K562 (cell line): ENCODE results near the gene C16orf96. TPM values are rescaled to one million over a fixed set of nuclear protein-coding genes. Genes with fewer than 3 reads are reported as not detected.
A peak's percentile ranks its signal among the peaks of the same experiment; 100 is the strongest.

ENCODE experiments used
- ATAC-seq: fragments of 200-7000 bp; cut with Tn5 transposase; 3 replicates; pipeline ENCODE4 v1.9.1; 2020; ENCODE audit warnings: moderate library complexity
- BruUV-seq: library from RNA; stranded (reverse); fragments of 400-500 nt; replicated peaks from 2 replicates; lab custom pipeline; 2021; lab: Mats Ljungman, UMichigan
- CTCF ChIA-PET: fragments of 300-600 bp; formaldehyde crosslinking; extraction: SDS; loops from one replicate; lab custom pipeline; 2021; ENCODE audit warnings: low intra/inter-chr PET ratio; lab: Yijun Ruan, JAX
- POLR2A ChIA-PET: fragments of 300-600, 350-650 bp; sonication (Branson Sonifier 250); formaldehyde crosslinking; extraction: SDS; loops from one replicate; lab custom pipeline; 2021; ENCODE audit warnings: antibody characterized with exemption, inconsistent platforms; lab: Yijun Ruan, JAX
- DNase-seq, 4 experiments: peaks; one replicate each; pipeline versions ENCODE4 v3.0.0 to v3.0.0-alpha.2; 2011 to 2018; ENCODE audit warnings: low spot score in 3 of 4, mixed read lengths in 3 of 4; ENCODE audit errors: extremely low read depth in 1 of 4
- FAIRE-seq: peaks from 2 replicates; lab custom pipeline; 2011; peaks lifted over from hg19 to GRCh38; lab: Jason Lieb, UNC
- H2AFZ ChIP-seq: 2 replicates; pipeline ENCODE4 v1.6.0; 2011; ENCODE audit warnings: low read depth, low read length, control low read depth, inconsistent platforms
- H3K27ac ChIP-seq: fragments of 200-600 bp; 3 replicates; pipeline ENCODE4 v1.8.0; 2011; ENCODE audit warnings: low read depth, mild to moderate bottlenecking, control low read depth, inconsistent platforms, low read length, moderate library complexity, mixed read lengths; ENCODE audit errors: extremely low read depth
- H3K27me3 ChIP-seq, 2 experiments: fragments of 300-600 bp in 1 of 2; 2 replicates in 1 of 2; 3 replicates in 1 of 2; pipeline versions ENCODE4 v1.6.0 to v1.8.0; 2011; ENCODE audit warnings: inconsistent platforms in 2 of 2, low read length in 2 of 2, mild to moderate bottlenecking in 1 of 2, mixed read lengths in 1 of 2, moderate library complexity in 1 of 2; ENCODE audit not compliant: control insufficient read depth in 2 of 2, insufficient read depth in 2 of 2
- H3K36me3 ChIP-seq: fragments of 300-600 bp; 3 replicates; pipeline ENCODE4 v1.8.0; 2011; ENCODE audit warnings: mild to moderate bottlenecking, low read length, inconsistent platforms; ENCODE audit not compliant: control insufficient read depth, insufficient read depth
- H3K4me1 ChIP-seq, 2 experiments: fragments of 200-600 bp in 1 of 2; replicated peaks in 1 of 2; 2 replicates in 1 of 2; 3 replicates in 1 of 2; pipeline versions ENCODE4 v1.5.1 to v1.8.0; 2011; ENCODE audit warnings: inconsistent platforms in 2 of 2, low read length in 2 of 2, mild to moderate bottlenecking in 1 of 2, mixed read lengths in 1 of 2, moderate library complexity in 1 of 2; ENCODE audit not compliant: control insufficient read depth in 2 of 2, insufficient read depth in 2 of 2
- H3K4me2 ChIP-seq: 2 replicates; pipeline ENCODE4 v1.6.1; 2011; ENCODE audit warnings: low read length, control low read depth, inconsistent platforms, mixed read lengths; ENCODE audit not compliant: insufficient read depth
- H3K4me3 ChIP-seq: fragments of 200-600 bp; sonication (generic), shearing (Covaris generic); 2 replicates; pipeline ENCODE4 v1.5.1; 2016; ENCODE audit warnings: control low read depth, inconsistent platforms
- H3K79me2 ChIP-seq: fragments of 200-600 bp; 3 replicates; pipeline ENCODE4 v1.8.0; 2011; ENCODE audit warnings: low read length, inconsistent platforms; ENCODE audit not compliant: control insufficient read depth, insufficient read depth
- H3K9ac ChIP-seq, 2 experiments: 2 replicates each; pipeline versions ENCODE4 v1.6.0 to v1.6.1; 2011; ENCODE audit warnings: low read depth in 2 of 2, low read length in 2 of 2, control low read depth in 1 of 2, inconsistent platforms in 1 of 2, mild to moderate bottlenecking in 1 of 2, mixed read lengths in 1 of 2; ENCODE audit not compliant: insufficient read depth in 1 of 2
- H3K9me1 ChIP-seq: one replicate; pipeline ENCODE4 v1.6.0; 2011; ENCODE audit warnings: inconsistent platforms, mild to moderate bottlenecking, low read length, moderate library complexity; ENCODE audit not compliant: control insufficient read depth, insufficient read depth
- H3K9me3 ChIP-seq: replicated peaks from 2 replicates; pipeline ENCODE4 v1.5.1; 2011; ENCODE audit warnings: low read depth, low read length, inconsistent platforms; ENCODE audit not compliant: control insufficient read depth, insufficient read depth
- H4K20me1 ChIP-seq: replicated peaks from 2 replicates; pipeline ENCODE4 v1.6.1; 2011; ENCODE audit warnings: low read length, inconsistent platforms, mixed read lengths; ENCODE audit not compliant: control insufficient read depth, insufficient read depth
- MEIS2 ChIP-seq: fragments of 450-650 bp; IDR thresholded peaks from 2 replicates; pipeline ENCODE4 v1.6.1; 2014; ENCODE audit warnings: mild to moderate bottlenecking; ENCODE audit not compliant: partially characterized antibody
- TFAP4 ChIP-seq: sonication (generic); formaldehyde crosslinking; IDR thresholded peaks from 2 replicates; pipeline ENCODE4 v1.8.0; 2022; ENCODE audit warnings: missing genetic modification reagents, mild to moderate bottlenecking, moderate library complexity, borderline replicate concordance
- ZNF696 ChIP-seq: fragments of 250-450 bp; sonication (Bioruptor Pico); conservative IDR thresholded peaks from 2 replicates; pipeline ENCODE4 v1.4.0; 2020; ENCODE audit warnings: mild to moderate bottlenecking, moderate library complexity
- WGBS: fragments of 100-300 bp; shearing (Covaris generic); methylation state at CpG from one replicate; pipeline ENCODE4 v1.1.6; 2016; ENCODE audit warnings: low coverage, mixed read lengths; ENCODE audit not compliant: insufficient coverage; ENCODE audit errors: missing lambda C conversion rate; 5-methylcytosine and 5-hydroxymethylcytosine counted together
- in situ Hi-C: fragments of 300-500 bp; cut with MboI; formaldehyde crosslinking; loops from 4 replicates; pipeline ENCODE4 v1.15.0; 2018; ENCODE audit warnings: inconsistent platforms, mixed read lengths
- intact Hi-C: fragments of 100-400 bp; cut with micrococcal nuclease; formaldehyde crosslinking; loops from 2 replicates; pipeline ENCODE4 v1.14.2; 2022
- polyA plus RNA-seq, 8 experiments: library from polyadenylated mRNA; depleted of rRNA in 4 of 8; stranded (reverse) in 5 of 8; unstranded in 3 of 8; fragments of >200 nt; fragmentation: Nextera tagmentation in 2 of 8; fragmentation: Illumina TruSeq in 1 of 8; extraction: Ambion mirVana in 2 of 8; extraction: Trizol in 1 of 8; gene quantifications; 2 replicates each; pipeline versions ENCODE4 v1.2.1 to v1.2.3, GENCODE V29; 2011 to 2014; ENCODE audit warnings: inconsistent platforms in 1 of 8, missing spikeins in 1 of 8
- total RNA-seq, 7 experiments: library from RNA; depleted of rRNA in 6 of 7; stranded (reverse); fragments of >200 nt in 6 of 7; fragmentation: Illumina TruSeq in 2 of 7; extraction: Trizol in 2 of 7; gene quantifications; 2 replicates each; pipeline versions ENCODE4 v1.2.1 to v1.2.3, GENCODE V29; 2011 to 2021; ENCODE audit warnings: low replicate concordance in 1 of 7

Gene C16orf96
- total and polyA plus RNA-seq, 9 of the 15 experiments (the other 6 are each of a cell fraction or from before 2014, with no cell fraction given) = not detected

- TF ChIP-seq ZNF696 (CRISPR knock-in tag) = no peak
Measured at GRCh38 chr16:4637501-4638166, 81.5 kb downstream of the C16orf96 start (continued).

GRCh38 chr16:4639899-4640509, 83.9 kb downstream of the C16orf96 start:
- peaks cover 37% of the 10 kb centered on the region for H3K79me2 ChIP-seq
- POLR2A ChIA-PET = no interaction called here

More at GRCh38 chr16:4639899-4640509, 83.9 kb downstream of the C16orf96 start:
- CTCF ChIA-PET = interaction anchor here (0.8 kb wide), 1 partner anchor 11 kb away, joined by 3 read pairs; no protein-coding TSS in a partner anchor
- Histone ChIP-seq H3K9me3 (no peaks in the 10 kb centered on the region), H3K27me3 (no peaks in the 10 kb centered on the region), H3K9ac (peak overlapping the region in 1 of 2 experiments; percentile 64; a peak in 2 of 4 replicates), H3K27ac (no peak overlapping the region), H2AFZ (no peak overlapping the region), H4K20me1 (peaks cover 4% of the 10 kb centered on the region; the same call in 1 of the 2 replicates), H3K4me3 (no peak overlapping the region), H3K4me2 (no peak overlapping the region), H3K36me3 (peaks cover 12% of the 10 kb centered on the region; the same call in 1 of the 3 replicates), H3K4me1 (peaks cover 0 to 31% of the 10 kb centered on the region in 2 experiments; a peak in 1 of 5 replicates), H3K9me1 (no peaks in the 10 kb centered on the region)
- no peak for TF ChIP-seq MEIS2
- TF ChIP-seq TFAP4 (CRISPR knock-in tag) = peak; percentile 46
- DNase-seq (no peak), ATAC-seq (0 out of 3 replicates have a peak, but pooled peaks have one; percentile 33), FAIRE-seq (peak; percentile 46)
- intact Hi-C loops = no loop called here
- BruUV-seq = no TSS peak
- WGBS = 71% methylated on average over 11 of the region's 27 CpGs
- in situ Hi-C loops = no loop called here
